Erythroblast (primary cell): Measurements from ENCODE around the gene RHEX.

Experiments
- GATA1 ChIP-seq: IDR thresholded peaks from 2 replicates; pipeline ENCODE4 v1.6.1; 2011; ENCODE audit warnings: low read depth, mild to moderate bottlenecking, control low read depth, low read length, moderate library complexity
- POLR2A ChIP-seq: IDR thresholded peaks from 2 replicates; pipeline ENCODE4 v1.6.1; 2011; ENCODE audit warnings: mild to moderate bottlenecking, low read length

- TF ChIP-seq POLR2A = no peak
- TF ChIP-seq GATA1 = no peak
Observed at GRCh38 chr1:206136241-206136640, 83.3 kb downstream of the RHEX start.
